GM21576 (cell line): ENCODE data around the gene ZNF839.
"Not testable (repeated sequence)": the region's sequence is repeated elsewhere in the genome, so short reads cannot be mapped to it uniquely, and the experiment has no call there.

ENCODE experiments used
- ATAC-seq: cut with Tn5 transposase; IDR thresholded peaks from one replicate; pipeline ENCODE4 v1.9.1; 2021; ENCODE audit warnings: mild to moderate bottlenecking, moderate library complexity; ENCODE audit not compliant: unreplicated experiment

ZNF839 gene

DNA sequence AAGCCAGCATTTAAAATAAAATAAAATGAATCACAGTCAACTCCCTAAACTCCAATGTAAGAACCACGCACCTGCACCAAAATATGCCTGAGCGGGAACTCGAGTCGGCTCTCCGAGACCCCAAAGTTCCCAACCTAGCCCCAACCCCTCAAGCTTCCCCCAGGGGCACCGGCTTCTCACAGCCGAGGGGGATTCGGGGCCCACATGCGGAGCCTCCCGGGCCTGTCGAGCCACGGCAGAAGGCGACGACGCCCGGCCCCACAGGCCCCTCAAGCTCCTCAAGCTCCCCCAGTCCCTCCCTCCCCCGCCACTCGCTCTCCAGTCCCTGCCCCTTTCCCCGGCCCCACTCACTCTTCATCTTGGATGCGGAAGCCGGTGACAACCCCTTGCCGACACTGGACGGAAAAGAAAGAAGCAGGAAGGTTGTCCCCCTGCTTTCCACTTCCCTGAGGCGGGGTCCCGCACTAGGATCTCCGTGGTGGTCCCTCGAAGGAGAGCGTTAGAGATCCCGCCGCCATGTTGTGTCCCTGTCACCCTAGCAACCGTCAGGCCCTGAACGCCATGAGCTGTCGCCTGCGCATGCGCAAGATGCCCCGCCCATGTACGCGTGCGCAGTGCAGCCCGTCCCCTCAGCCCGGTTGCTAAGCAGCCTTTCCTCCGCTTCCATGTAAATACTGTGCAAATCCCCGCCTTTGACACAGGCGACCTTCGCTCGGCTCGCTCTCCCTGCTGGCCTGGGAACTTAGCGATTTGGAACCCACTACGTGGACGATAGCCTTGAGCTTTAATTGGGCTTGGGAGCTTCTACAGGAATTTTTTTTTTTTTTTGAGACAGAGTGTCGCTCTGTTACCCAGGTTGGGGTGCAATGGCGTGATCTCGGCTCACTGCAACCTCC, 14.7 kb upstream of the ZNF839 start, which contains the start of gene MOK:
Gene MOK (minus strand): TSS at position 554 of the 896 bp plus-strand sequence. CDS start 196 bp downstream, at position 358.
- ATAC-seq: peak; percentile 86

DNA sequence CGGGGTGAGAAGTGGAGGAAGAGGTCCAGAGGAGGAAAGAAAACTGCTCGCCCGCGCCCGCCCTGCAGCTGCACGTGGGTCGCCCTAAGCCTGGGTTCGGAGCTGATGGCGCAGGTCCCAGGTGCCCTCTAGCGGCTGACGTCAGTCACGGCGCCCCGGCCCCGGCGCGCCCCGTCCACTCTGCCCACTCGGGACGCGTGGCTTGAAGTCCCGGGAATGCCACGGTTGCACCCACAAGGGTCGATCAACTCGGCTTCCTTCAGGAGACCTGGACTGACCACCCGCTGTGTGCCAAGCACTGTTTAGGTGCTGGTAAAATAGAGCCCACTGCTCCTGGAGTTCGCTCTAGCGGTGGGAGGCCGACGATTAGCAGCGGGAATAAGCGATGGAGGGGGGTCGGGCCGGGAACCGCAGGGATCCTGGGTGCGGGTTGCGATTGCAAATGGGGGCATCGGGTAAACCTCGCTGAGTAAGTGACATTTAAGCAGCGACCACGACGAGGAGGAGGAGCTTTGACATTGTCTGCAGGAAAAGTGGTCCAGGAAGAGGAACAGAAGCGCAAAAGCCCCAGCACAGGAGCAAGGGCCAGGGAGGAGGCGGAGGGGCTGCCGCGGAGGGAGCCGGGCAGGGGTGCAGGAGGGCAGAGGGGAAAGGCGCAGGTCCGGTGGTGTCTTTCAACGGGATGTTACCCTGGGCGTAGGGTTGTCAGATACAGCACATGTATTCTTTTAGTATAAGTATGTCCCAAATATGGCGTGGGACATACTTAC, 5.1 kb upstream of the ZNF839 start:
- ATAC-seq: peak; percentile 41

DNA sequence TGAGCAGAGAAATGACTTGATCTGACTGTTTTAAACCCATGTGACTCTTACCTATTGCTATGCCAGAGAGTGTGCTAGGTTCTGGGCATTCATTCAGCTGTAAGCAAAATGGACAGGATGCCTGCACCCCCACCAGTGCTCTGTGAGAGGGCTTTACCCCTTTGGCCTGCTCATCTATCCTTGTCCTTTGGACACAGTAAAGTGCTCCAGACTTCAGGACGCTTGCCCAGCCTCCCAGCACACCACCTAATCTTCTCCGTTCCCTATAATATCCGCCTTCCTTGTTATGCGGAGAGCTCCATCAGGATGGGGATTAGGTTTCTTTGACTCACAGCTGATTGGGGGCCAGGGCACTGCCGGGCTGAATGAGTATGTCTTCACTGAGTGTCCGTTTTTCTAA, 4.4 kb upstream of the ZNF839 start:
- no peak for ATAC-seq

DNA sequence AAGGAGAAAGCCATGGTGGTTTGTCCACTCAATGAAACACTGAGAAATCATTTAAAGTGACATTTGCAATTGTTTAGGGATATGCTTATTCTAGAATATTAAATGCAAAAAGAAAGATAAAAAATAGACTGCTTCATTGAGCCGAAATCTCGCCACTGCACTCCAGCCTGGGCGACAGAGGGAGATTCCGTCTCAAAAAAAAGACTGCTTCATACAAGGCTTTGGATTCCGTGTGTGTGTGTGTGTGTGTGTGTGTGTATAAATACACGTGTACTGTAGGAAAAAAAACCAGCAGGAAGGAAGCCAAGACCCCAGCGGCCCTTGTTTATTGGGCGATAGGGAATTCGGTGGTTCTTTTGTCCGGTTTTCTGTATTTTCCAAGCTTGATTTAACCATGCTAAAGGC, 3.2 kb upstream of the ZNF839 start:
- no peak for ATAC-seq

DNA sequence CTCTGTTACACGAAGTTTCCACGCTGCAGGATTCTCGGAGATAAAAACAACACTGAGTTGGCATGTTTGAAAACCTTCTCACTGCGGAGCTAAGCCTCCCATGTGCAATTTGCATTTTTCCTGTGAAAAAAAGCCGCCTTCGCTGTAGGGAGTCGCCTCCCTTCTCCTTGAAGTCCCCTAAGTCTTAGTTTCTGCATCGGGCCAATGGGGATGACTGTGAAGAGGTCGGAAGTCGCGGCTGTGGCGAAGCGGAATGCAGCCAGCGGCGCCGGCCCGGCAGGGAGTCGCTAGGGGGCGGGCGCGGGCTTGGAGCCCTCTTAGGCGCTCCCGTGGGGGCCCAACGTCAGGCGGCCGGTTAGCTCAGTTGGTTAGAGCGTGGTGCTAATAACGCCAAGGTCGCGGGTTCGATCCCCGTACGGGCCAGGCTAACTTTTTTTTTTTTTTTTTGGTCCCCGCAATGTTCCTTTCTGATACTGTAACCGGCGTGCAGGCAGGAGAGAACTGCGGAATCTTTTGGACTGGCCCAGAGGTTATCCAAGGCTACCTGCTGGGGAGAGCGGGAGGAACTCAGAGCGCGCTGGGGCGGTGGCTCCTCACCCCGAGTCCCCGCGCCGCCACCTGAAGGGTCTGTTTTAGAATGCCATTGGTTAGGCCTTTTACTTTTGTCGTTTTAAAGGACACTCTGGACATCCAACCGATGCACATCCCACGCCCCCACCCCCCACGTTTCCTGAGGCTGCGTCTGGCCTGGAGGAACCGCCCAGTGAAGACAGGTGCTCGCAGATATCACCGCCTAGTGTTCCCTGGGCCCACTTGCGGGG, 2.6 kb upstream of the ZNF839 start:
- ATAC-seq: peak; percentile 51

DNA sequence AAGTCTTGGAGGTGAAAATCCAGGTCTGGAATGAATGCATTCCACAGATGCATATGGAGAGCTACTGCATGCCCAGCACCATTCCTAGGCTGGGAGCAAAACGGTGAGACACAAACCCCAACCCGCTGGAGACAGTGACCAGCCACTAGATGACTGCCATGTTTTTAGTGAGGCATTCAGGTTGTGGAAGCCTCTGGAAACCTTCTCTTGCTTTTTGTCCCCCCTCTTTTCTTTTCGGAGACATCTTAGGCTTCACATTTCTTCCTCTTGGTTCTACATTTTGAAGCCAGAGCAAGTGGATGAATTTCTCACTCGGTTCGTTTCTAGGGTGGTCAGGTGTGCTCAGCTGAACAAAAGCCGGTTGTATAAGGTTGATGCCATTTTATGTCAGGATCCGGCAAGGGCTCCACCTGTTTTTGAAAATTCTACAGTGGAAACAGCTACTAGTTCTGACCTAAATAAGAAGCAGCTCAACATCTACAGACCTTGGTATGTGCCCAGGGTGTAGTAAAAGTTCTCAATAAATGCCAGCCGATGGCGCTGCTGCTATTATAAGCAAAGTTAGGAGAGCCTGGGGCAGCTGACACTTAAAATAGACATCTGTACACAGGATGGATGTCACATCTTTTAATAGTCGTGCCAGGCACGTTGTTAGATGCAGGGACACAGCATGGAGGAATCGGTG, 1.8 kb upstream of the ZNF839 start:
- ATAC-seq: no peak

DNA sequence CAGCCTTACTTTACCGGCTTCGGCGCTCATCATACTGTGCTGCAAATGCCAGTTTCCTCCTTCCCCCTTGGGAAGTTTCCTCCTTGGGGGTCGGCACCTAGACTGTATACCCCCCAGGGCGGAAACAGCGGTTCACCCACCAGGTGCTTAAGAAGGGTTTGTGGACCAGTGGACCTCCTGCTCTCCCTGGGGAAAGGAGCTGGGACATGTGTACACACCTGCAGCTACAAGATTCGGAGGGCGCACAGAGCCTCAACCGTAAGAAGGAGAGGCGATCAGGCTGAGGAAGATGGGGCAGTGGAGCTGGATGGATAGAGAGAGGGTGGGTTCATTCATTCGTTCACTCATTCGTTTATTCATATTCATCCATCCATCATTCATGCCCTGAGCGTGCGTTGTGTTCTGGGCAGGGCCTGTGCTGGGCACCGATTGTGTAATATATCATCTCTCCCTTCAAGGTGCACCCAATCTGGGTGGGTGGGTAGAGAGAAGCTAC, 717 bp upstream of the ZNF839 start:
- ATAC-seq: no peak

DNA sequence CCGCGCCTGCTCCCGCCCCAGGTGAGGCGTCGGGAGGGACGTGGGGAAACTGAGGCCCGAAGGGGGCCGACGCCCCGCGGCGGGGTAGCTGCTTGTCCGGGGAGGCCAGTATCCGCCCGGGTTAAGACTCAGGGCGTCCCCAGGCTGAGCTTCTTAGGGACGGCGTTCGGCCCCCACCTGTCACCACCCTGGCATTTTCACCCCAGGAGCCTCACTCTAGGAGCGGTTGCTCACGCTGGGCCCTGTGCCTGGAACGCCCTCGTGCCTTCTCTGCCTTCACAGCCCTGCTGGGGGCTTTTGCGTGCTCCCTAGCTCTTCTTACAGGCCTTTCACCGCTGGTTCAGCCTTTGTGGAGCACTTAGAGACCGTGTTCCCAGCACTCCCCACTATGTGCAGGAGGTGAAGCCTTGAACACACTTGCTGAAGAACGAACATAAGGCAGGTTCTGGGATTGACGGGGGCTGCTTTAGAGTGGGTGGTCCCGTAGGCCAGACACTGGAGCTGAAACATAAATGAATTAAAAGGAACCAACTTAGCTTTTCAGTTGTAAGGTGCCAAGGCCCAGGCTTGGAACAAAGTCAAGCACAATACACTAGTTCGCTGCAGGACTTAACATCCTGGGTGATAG, 601 bp downstream of the ZNF839 start:
- no peak for ATAC-seq

DNA sequence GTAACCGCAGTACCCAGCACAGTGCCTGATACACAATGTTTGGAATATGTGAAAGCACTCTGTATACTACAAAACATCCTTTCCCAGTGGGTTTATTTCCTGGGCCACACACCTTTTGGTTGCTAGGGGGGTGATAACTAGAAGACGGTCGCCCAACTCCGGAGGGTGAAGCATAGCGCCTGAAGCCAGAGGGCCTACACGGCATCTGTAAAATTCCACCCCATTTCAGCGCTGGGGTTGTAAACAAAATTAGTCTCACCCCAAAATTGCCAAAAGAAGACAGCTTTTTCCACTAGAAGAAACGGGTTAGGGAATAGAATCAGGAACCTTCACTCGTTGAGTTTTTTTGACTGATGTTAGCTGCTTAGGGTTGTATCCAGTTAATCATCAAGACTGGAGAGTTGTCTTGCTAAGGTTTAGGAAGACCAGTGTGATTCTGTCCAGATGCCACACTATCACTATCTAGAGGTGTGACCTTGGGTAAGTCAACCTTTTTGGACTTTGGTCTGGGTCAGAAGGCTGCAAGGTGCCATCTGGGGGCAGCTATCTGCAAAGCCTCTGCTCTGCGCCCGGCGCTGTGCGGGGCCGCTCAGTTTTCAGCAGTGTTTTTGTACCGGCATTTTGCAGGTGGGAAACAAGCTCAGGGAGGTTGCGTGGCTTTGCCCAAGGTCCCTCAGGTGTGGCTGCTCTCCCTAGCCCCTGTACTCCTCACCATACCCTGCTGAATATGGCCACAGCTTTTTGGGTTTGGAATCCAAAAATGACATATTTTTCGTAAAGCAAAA, 1.3 kb downstream of the ZNF839 start:
- ATAC-seq: no peak

DNA sequence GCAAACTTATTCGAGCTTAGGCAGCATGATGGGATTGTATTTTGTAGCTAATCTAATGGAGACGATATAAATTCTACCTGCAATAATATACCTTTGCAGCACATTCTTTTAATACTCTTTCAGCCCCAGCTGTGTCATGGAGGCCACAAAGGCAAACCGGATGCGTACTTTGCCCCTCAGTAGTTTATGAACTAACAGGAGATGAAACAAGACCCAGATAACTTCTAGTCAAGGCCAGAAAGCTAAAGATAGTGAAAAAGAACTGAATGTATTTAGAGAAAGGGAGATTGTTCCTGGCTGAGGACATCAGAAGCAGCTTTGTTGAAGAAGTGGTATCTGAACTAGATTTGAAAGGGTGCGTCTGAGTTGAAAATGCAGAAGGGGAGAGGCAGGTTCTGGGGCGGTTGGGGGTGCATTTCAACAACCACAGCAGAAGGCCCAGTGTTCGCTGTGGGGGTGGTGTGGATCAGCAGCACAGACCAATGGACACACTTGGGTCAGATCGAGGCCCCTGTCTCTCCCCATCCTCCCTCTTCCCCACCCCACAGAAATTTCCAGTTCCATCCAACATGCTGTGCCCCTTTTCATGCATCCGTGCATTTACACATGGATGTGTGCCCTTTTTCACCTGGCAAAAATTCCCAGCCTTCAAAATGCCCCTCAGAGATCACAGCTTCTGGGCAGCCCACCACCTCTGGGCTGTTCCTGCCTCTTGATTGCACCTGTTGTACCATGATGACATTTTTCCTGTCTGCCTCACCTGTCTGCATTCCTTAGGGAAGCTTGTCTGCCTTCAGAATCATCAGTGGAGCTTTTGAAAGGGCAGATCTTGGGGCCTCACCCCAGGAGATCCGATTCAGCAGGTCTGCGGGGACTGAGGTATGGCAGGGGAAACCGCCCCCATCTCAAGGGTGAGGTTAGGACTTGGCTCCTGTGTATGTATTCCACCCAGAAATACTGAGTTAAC, 2.2 kb downstream of the ZNF839 start:
- no peak for ATAC-seq

DNA sequence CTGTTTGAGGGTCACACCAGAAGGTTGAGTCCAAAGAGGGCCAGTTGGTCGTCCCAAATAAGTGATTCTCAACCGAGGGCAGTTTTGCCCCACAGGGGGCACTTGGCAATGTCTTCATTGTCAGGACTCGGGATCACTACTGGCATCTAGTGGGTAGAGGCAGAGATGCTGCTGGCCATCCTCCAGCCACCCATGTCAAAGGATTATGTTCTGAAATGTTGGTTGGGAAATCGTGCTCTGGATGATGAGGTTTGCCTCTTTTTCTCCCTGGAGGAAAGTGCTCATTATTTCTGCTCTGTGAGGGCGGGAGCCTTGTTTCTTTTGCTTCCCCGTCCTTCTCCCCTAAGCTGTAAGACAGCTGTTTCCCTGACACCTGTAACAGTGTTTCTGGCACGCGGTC, 3.6 kb downstream of the ZNF839 start:
- ATAC-seq: no peak

DNA sequence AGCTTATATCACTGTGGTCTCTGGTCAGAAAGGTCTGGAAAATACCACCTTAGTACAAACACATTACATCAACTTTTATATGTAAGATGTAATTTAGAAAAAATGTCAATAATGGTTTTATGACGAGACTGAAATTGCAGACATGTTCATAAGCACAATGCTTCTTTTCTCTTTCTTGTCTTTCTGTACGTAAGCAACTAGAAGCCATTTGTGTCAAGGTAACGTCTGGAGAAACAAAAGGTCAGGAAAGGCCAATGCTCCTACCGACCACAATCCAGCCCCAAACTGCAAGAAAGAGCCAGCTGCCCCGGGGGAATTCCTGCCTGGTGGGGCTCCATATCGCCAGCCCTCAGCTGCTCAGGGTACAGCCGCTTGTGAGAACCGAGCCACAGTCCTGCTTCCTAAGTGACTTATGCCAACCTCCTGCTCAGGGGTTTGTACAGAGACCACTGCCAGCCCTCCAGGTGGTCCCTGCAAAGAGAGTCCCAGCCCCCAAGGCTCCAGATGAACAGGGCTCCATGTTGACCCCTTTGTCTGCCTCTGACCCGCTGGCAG, 6.3 kb downstream of the ZNF839 start:
- ATAC-seq: no peak

DNA sequence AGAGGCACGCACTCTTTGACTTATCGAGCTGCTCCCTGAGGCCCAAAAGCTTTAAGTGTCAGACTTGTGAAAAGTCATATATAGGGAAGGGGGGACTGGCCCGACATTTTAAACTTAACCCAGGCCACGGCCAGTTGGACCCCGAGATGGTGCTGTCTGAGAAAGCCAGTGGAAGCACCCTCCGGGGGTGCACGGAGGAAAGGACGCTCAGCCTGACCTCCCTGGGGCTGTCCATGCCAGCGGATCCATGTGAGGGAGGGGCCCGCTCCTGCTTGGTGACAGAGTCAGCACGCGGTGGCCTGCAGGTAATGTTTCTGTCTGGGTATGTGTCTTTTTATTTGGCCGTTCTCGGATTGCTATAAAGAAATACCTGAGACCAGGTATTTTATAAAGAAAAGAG, 7.0 kb downstream of the ZNF839 start:
- no peak for ATAC-seq

DNA sequence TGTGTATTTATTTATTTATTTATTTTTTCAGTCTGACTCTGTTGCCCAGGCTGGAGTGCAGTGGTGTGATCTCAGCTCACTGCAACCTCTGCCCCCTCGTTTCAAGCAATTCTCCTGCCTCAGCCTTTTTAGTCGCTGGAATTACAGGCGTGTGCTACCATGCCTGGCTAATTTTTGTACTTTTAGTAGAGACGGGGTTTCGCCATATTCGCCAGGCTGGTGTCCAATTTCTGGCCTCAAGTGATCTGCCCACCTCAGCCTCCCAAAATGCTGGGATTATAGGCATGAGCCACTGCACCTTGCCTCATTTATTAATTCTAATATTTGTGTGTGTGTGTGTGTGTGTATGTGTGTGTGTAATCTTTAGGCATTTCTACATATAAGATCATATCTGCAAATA, 9.8 kb downstream of the ZNF839 start:
- ATAC-seq: not testable (repeated sequence)

DNA sequence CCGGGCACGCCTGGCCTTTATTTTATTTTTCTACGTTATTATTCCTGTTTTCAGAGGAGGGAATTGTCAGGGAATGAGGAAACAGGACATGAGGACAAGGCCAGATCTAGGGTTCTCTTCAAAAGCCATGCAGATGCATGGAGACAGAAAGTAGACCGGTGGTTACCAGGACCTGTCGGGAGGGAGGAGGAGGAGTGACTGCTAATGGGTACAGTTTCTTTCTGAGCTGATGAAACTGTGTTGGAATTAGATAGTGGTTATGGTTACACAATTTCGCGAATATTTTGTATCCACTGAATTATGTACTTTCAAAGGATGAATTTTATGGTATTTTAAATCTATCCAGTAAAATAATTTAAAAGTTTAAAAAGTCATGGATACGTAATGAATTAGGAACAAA, 11.3 kb downstream of the ZNF839 start:
- ATAC-seq: no peak

DNA sequence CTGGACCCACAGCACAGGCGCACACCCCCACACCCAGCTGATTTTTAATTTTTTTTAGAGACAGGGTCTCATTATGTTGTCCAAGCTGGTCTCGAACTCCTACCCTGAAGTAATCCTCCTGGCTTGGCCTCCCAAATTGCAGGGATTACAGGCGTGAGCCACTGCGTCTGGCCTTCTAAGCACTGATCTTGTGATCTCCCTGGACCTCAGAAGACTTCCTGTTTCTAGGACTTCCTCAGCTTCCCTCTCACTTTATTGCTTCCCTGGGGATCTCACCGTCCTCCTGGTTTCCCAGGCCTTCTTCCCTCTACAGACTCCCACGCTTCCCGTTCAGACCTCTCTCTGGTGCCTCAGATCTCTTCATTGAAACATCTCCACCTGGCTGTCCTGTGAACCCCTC, 13.8 kb downstream of the ZNF839 start:
- no peak for ATAC-seq

DNA sequence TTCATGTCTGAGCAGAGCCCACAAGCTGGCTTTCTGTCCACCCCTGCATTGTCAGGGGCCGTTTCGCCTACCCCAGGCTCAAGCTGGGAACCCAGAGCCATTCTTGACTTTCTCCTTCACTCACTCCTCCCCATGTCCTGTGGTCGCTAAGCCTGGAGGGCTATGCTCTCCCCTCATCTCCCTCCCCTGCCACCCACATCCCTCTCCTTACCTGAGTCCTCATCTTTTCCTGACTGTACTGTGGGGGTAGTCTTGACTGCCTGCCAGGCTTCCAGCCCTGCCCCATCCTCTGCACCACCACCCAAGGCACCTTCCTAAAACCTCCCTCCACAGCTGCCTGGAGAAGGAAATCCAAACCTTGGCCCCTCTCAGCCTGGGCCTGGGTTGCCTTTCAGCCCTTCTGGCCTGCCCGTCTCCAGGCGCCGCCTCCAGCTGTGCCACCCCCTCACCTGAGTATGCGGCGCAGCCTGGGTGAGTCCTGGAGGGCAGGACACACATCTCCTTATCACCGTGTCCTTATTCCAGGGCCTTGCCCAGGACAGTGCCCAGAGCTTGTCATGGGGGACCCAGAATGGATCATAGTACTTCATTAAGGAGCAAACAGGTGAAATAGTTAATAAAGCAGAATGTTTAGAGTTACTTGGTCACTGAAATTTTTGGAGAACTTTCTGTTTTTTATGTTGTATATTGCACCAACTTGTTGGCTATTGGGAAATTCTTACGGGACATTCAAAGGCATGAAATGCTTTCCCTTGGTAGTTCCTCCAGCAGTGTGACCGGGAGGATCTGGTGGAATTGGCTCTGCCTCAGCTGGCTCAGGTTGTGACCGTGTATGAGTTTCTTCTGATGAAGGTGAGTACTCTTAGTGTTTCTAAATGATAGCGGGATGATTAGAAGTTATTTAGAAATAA, 14.5 kb downstream of the ZNF839 start:
- no peak for ATAC-seq
